ENCODE measurements around the gene FAM107A. TPM values are rescaled to one million over a fixed set of nuclear protein-coding genes. Genes with fewer than 3 reads are reported as not detected.

The FAM107A gene
- total and polyA plus RNA-seq, 4 experiments from 2014 or later: not detected

GRCh38 chr3:58581328-58582091 is 4.3 kb upstream of the FAM107A start:
- Mint-ChIP-seq H3K36me3 (peaks cover 2 to 4% of the 10 kb centered on the region in 2 donors), H3K27me3 (peaks cover 18 to 19% of the 10 kb centered on the region in 2 donors), H3K9me3 (peaks cover 0 to 5% (median 0%) of the 10 kb centered on the region in 8 donors), H3K4me1 (peaks cover 9 to 23% (median 17%) of the 10 kb centered on the region in 4 donors), H3K27ac (no peak overlapping the region), H3K4me3 (peak overlapping the region in 2 of 8 donors; percentile 17 to 25)
- H3K36me3 ChIP-seq (ENCODE audit: insufficient read depth, low read length): no peaks in the 10 kb centered on the region
- POLR2A ChIA-PET (ENCODE audit: partially characterized antibody): no interaction called here
- H3K9me3 ChIP-seq (ENCODE audit: control insufficient read depth in 1 of 2, low read length in 2 of 2): no peaks in the 10 kb centered on the region
- CTCF ChIA-PET (ENCODE audit: partially characterized antibody): interaction anchor here (1.0 to 5.2 kb wide), 2 partner anchors 13 to 15 kb away, joined by 3 to 21 read pairs; no protein-coding TSS in a partner anchor
- intact Hi-C loops (cut with micrococcal nuclease): no loop called here
- H3K27me3 ChIP-seq (ENCODE audit: insufficient read depth, low read length): peaks cover 11% of the 10 kb centered on the region
- peaks cover 10% of the 10 kb centered on the region for H3K4me1 ChIP-seq (ENCODE audit: insufficient read depth, low read length)
- no peak for DNase-seq
- H3K27ac ChIP-seq (ENCODE audit: low read depth, low read length): no peak overlapping the region
- no peak overlapping the region for H3K4me3 ChIP-seq (ENCODE audit: low read length in 2 of 2)

DNA sequence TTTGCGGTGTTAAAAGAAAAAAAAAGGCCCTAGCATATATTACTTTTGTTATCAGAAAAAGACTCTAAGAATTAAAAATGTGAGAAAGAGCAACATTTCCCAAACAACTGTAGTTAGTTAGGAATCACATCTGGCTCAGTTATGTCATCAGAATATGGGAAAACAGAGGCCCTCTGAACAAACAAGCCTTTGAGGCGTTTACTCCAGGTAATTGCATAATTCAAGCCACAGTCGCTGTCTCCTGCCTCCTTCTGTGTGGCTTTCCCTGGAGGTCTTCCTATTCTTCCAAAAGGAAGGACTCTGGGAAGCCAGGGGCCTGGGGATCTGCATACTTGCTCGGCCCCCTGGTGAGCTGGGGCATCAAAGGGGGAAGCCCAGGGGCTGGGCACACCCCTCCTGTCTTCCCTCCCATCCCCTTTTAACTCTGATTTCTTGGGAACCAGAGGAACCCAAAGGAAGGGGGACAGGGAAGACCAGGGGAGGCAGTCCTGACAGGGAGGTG is 3.7 kb upstream of the FAM107A start:
- CTCF ChIA-PET (ENCODE audit: partially characterized antibody): interaction anchor here (5.2 kb wide), 1 partner anchor 12 kb away, joined by 21 read pairs; no protein-coding TSS in a partner anchor
- POLR2A ChIA-PET (ENCODE audit: partially characterized antibody): no interaction called here
- Histone ChIP-seq H3K9me3 (ENCODE audit: control insufficient read depth in 1 of 2, low read length in 2 of 2) (no peaks in the 10 kb centered on the region), H3K27ac (ENCODE audit: low read depth, low read length) (no peak overlapping the region), H3K4me1 (ENCODE audit: insufficient read depth, low read length) (peaks cover 6% of the 10 kb centered on the region), H3K27me3 (ENCODE audit: insufficient read depth, low read length) (peaks cover 4% of the 10 kb centered on the region), H3K4me3 (ENCODE audit: low read length in 2 of 2) (no peak overlapping the region), H3K36me3 (ENCODE audit: insufficient read depth, low read length) (no peaks in the 10 kb centered on the region)
- intact Hi-C loops (cut with micrococcal nuclease): no loop called here
- Mint-ChIP-seq H3K4me1 (peaks cover 4 to 16% (median 13%) of the 10 kb centered on the region in 4 donors), H3K27me3 (peaks cover 12 to 14% of the 10 kb centered on the region in 2 donors), H3K27ac (no peak overlapping the region), H3K36me3 (peaks cover 0 to 2% of the 10 kb centered on the region in 2 donors), H3K4me3 (no peak overlapping the region), H3K9me3 (no peaks in the 10 kb centered on the region)
- DNase-seq: no peak

DNA sequence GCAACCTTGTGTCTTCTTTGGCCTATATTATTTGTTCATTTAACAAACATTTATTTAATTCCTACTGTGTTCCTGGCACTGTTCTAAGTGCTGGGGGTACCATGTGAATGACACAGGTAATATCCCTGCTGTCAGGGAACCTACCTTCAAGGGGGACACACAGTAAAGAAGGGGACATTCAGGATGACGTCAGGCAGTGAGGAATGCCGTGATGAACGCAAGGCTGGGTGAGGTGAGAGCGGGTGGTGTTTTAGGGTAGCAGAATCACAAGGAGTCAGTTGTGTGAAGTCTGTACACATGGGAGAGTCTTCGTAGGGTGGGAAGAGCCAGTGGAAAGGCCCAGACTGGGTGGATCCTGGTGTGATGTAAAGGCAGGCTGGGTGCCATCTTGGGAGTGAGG is 1.7 kb upstream of the FAM107A start:
- ChIA-PET CTCF (ENCODE audit: partially characterized antibody) (interaction anchor here (5.2 kb wide), 1 partner anchor 10 kb away, joined by 21 read pairs; no protein-coding TSS in a partner anchor), POLR2A (ENCODE audit: partially characterized antibody) (no interaction called here)
- Histone ChIP-seq H3K27ac (ENCODE audit: low read depth, low read length) (no peak overlapping the region), H3K4me1 (ENCODE audit: insufficient read depth, low read length) (no peaks in the 10 kb centered on the region), H3K36me3 (ENCODE audit: insufficient read depth, low read length) (no peaks in the 10 kb centered on the region), H3K9me3 (ENCODE audit: control insufficient read depth in 1 of 2, low read length in 2 of 2) (no peaks in the 10 kb centered on the region), H3K4me3 (ENCODE audit: low read length in 2 of 2) (no peak overlapping the region), H3K27me3 (ENCODE audit: insufficient read depth, low read length) (no peaks in the 10 kb centered on the region)
- Mint-ChIP-seq H3K36me3 (no peaks in the 10 kb centered on the region), H3K4me3 (no peak overlapping the region), H3K27ac (no peak overlapping the region), H3K4me1 (peaks cover 0 to under 1% (median 0%) of the 10 kb centered on the region in 4 donors), H3K27me3 (peaks cover 1 to 8% of the 10 kb centered on the region in 2 donors), H3K9me3 (no peaks in the 10 kb centered on the region)
- DNase-seq: no peak
- intact Hi-C loops (cut with micrococcal nuclease): no loop called here

DNA sequence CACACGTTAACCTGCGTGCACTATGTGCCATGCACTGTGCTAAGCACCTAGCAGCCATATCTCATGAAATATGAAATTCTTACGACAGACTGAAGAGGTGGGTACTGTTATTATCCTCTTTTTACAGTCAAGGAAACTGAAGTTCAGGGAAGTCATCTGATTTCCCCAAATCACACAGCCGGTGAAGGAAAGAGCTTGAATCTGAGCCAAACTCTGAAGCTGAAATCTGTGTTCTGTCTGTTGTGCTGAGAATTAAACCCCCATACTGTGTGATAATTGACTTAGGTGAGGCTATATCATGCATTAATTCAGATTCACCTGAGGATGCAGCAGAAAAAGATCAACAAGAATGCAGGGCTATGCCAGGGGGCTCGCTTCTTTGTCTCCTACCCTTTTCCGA is 475 bp downstream of the FAM107A start:
- ChIA-PET POLR2A (ENCODE audit: partially characterized antibody) (no interaction called here), CTCF (ENCODE audit: partially characterized antibody) (interaction anchor here (1.3 to 2.7 kb wide), 2 partner anchors 8 to 10 kb away, joined by 3 to 8 read pairs; no protein-coding TSS in a partner anchor)
- H3K36me3 Mint-ChIP-seq: no peaks in the 10 kb centered on the region
- H3K4me3 ChIP-seq (ENCODE audit: low read length in 2 of 2): no peak overlapping the region
- no peaks in the 10 kb centered on the region for H3K9me3 ChIP-seq (ENCODE audit: control insufficient read depth in 1 of 2, low read length in 2 of 2)
- no peaks in the 10 kb centered on the region for H3K27me3 ChIP-seq (ENCODE audit: insufficient read depth, low read length)
- intact Hi-C loops (cut with micrococcal nuclease): no loop called here
- H3K27me3 Mint-ChIP-seq: peaks cover 1 to 9% of the 10 kb centered on the region in 2 donors
- H3K4me1 ChIP-seq (ENCODE audit: insufficient read depth, low read length): no peaks in the 10 kb centered on the region
- no peak overlapping the region for H3K27ac Mint-ChIP-seq
- no peaks in the 10 kb centered on the region for H3K9me3 Mint-ChIP-seq
- H3K4me1 Mint-ChIP-seq: no peaks in the 10 kb centered on the region
- DNase-seq: no peak
- H3K36me3 ChIP-seq (ENCODE audit: insufficient read depth, low read length): no peaks in the 10 kb centered on the region
- no peak overlapping the region for H3K27ac ChIP-seq (ENCODE audit: low read depth, low read length)
- H3K4me3 Mint-ChIP-seq: no peak overlapping the region

DNA sequence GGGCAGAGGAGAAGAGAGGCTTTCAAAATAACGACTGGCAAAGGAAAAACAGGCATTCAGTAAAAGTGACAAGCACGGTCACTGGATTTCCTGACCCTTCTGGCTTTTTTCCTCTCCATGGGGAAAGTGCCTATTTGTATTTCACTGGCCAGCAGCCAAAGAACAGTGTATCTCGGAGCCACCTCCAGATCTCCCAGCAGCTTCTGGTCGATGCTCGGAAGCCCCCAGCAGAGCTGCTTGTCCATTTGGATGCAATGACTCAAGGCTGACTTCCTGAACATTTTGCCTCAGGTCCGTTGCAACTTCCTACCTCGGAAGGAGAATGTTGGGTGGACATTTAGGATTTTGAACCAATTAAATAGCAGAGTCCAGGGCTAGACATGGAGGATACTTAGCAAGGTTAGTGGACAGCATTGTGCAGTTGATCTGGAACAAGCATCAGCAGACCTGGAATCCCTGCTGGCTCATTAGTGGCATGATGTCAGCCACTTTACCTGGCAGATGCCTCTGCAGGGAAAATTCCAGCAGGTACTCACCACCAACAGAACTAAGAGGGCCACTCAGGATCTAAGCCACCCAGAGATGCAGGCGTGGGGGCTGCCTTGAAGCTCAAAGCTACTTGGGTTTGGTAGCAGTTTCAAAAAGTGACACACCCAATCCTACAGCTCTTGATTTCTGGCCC is 1.1 kb downstream of the FAM107A start:
- Mint-ChIP-seq H3K27me3 (peaks cover 1 to 9% of the 10 kb centered on the region in 2 donors), H3K4me3 (no peak overlapping the region), H3K27ac (no peak overlapping the region), H3K4me1 (no peaks in the 10 kb centered on the region), H3K9me3 (no peaks in the 10 kb centered on the region), H3K36me3 (no peaks in the 10 kb centered on the region)
- no peaks in the 10 kb centered on the region for H3K36me3 ChIP-seq (ENCODE audit: insufficient read depth, low read length)
- no peaks in the 10 kb centered on the region for H3K9me3 ChIP-seq (ENCODE audit: control insufficient read depth in 1 of 2, low read length in 2 of 2)
- H3K4me1 ChIP-seq (ENCODE audit: insufficient read depth, low read length): no peaks in the 10 kb centered on the region
- H3K4me3 ChIP-seq (ENCODE audit: low read length in 2 of 2): no peak overlapping the region
- H3K27me3 ChIP-seq (ENCODE audit: insufficient read depth, low read length): no peaks in the 10 kb centered on the region
- ChIA-PET POLR2A (ENCODE audit: partially characterized antibody) (no interaction called here), CTCF (ENCODE audit: partially characterized antibody) (interaction anchor here (1.0 to 2.7 kb wide), 3 partner anchors 7 to 10 kb away, joined by 3 to 8 read pairs (median 3); no protein-coding TSS in a partner anchor)
- intact Hi-C loops (cut with micrococcal nuclease): no loop called here
- DNase-seq: no peak
- H3K27ac ChIP-seq (ENCODE audit: low read depth, low read length): no peak overlapping the region

GRCh38 chr3:58574682-58575081 is 2.5 kb downstream of the FAM107A start:
- peaks cover 3 to 9% of the 10 kb centered on the region in 2 donors for H3K27me3 Mint-ChIP-seq
- Histone ChIP-seq H3K4me3 (ENCODE audit: low read length in 2 of 2) (no peak overlapping the region), H3K4me1 (ENCODE audit: insufficient read depth, low read length) (no peaks in the 10 kb centered on the region), H3K9me3 (ENCODE audit: control insufficient read depth in 1 of 2, low read length in 2 of 2) (no peaks in the 10 kb centered on the region), H3K27ac (ENCODE audit: low read depth, low read length) (no peak overlapping the region), H3K36me3 (ENCODE audit: insufficient read depth, low read length) (no peaks in the 10 kb centered on the region), H3K27me3 (ENCODE audit: insufficient read depth, low read length) (no peaks in the 10 kb centered on the region)
- CTCF ChIA-PET (ENCODE audit: partially characterized antibody): interaction anchor here (1.8 to 2.7 kb wide), 2 partner anchors 8 to 10 kb away, joined by 5 to 8 read pairs; no protein-coding TSS in a partner anchor
- H3K4me3 Mint-ChIP-seq: no peak overlapping the region
- no peaks in the 10 kb centered on the region for H3K9me3 Mint-ChIP-seq
- no peak for DNase-seq
- no peaks in the 10 kb centered on the region for H3K4me1 Mint-ChIP-seq
- H3K27ac Mint-ChIP-seq: no peak overlapping the region
- POLR2A ChIA-PET (ENCODE audit: partially characterized antibody): no interaction called here
- intact Hi-C loops (cut with micrococcal nuclease): no loop called here
- no peaks in the 10 kb centered on the region for H3K36me3 Mint-ChIP-seq

GRCh38 chr3:58574106-58574505 is 3.1 kb downstream of the FAM107A start:
- intact Hi-C loops (cut with micrococcal nuclease): no loop called here
- H3K27me3 Mint-ChIP-seq: peaks cover 2 to 9% of the 10 kb centered on the region in 2 donors
- Histone ChIP-seq H3K9me3 (ENCODE audit: control insufficient read depth in 1 of 2, low read length in 2 of 2) (no peaks in the 10 kb centered on the region), H3K36me3 (ENCODE audit: insufficient read depth, low read length) (no peaks in the 10 kb centered on the region), H3K4me1 (ENCODE audit: insufficient read depth, low read length) (peaks cover under 1% of the 10 kb centered on the region), H3K27me3 (ENCODE audit: insufficient read depth, low read length) (no peaks in the 10 kb centered on the region), H3K27ac (ENCODE audit: low read depth, low read length) (no peak overlapping the region), H3K4me3 (ENCODE audit: low read length in 2 of 2) (no peak overlapping the region)
- no peak overlapping the region for H3K27ac Mint-ChIP-seq
- H3K4me1 Mint-ChIP-seq: peaks cover 0 to under 1% (median under 1%) of the 10 kb centered on the region in 4 donors
- DNase-seq: no peak
- ChIA-PET CTCF (ENCODE audit: partially characterized antibody) (interaction anchor here (1.8 to 9.0 kb wide), 2 partner anchors 10 to 54 kb away, joined by 5 to 94 read pairs; no protein-coding TSS in a partner anchor), POLR2A (ENCODE audit: partially characterized antibody) (no interaction called here)
- H3K9me3 Mint-ChIP-seq: no peaks in the 10 kb centered on the region
- H3K4me3 Mint-ChIP-seq: no peak overlapping the region
- no peaks in the 10 kb centered on the region for H3K36me3 Mint-ChIP-seq

Measured in CD4-positive, alpha-beta memory T cell (primary cell).